GM23248 (cell line): ENCODE results near the gene SEC24D. TPM values are rescaled to one million over a fixed set of nuclear protein-coding genes. Genes with fewer than 3 reads are reported as not detected.

ENCODE experiments used
- DNase-seq: peaks from one replicate; pipeline ENCODE4 v3.0.0-alpha.2; 2015
- H2AFZ ChIP-seq: fragments of 200-600 bp; sonication (generic); 2 replicates; pipeline ENCODE4 v1.6.1; 2016; ENCODE audit warnings: antibody characterized with exemption
- H3F3A ChIP-seq: fragments of 200-600 bp; sonication (generic); 2 replicates; pipeline ENCODE4 v1.6.1; 2016; ENCODE audit warnings: mild to moderate bottlenecking, antibody characterized with exemption, mixed run types; ENCODE audit not compliant: insufficient read depth
- H3K27ac ChIP-seq: fragments of 200-600 bp; sonication (generic); 2 replicates; pipeline ENCODE4 v1.5.1; 2016; ENCODE audit warnings: mild to moderate bottlenecking
- H3K27me3 ChIP-seq: fragments of 200-600 bp; sonication (generic); replicated peaks from 2 replicates; pipeline ENCODE4 v1.6.1; 2016; ENCODE audit warnings: mild to moderate bottlenecking; ENCODE audit not compliant: insufficient read depth
- H3K36me3 ChIP-seq: fragments of 200-600 bp; sonication (generic); 2 replicates; pipeline ENCODE4 v1.6.1; 2016; ENCODE audit warnings: low read depth, mild to moderate bottlenecking
- H3K4me1 ChIP-seq: fragments of 200-600 bp; sonication (generic); 2 replicates; pipeline ENCODE4 v1.6.1; 2016; ENCODE audit warnings: mild to moderate bottlenecking; ENCODE audit not compliant: insufficient read depth
- H3K4me2 ChIP-seq: fragments of 200-600 bp; sonication (generic); one replicate; pipeline ENCODE4 v1.6.1; 2016; ENCODE audit warnings: mild to moderate bottlenecking; ENCODE audit not compliant: unreplicated experiment
- H3K4me3 ChIP-seq: fragments of 200-600 bp; sonication (generic); 2 replicates; pipeline ENCODE4 v1.5.1; 2016; ENCODE audit warnings: mild to moderate bottlenecking
- H3K79me2 ChIP-seq: fragments of 200-600 bp; sonication (generic); 2 replicates; pipeline ENCODE4 v1.6.1; 2016; ENCODE audit warnings: mild to moderate bottlenecking; ENCODE audit not compliant: insufficient read depth
- H3K9ac ChIP-seq: fragments of 200-600 bp; sonication (generic); 2 replicates; pipeline ENCODE4 v1.6.1; 2016; ENCODE audit warnings: mild to moderate bottlenecking
- H3K9me2 ChIP-seq: fragments of 200-600 bp; sonication (generic); 2 replicates; pipeline ENCODE4 v1.6.1; 2016; ENCODE audit warnings: mixed run types, mild to moderate bottlenecking, moderate library complexity; ENCODE audit not compliant: insufficient read depth
- H3K9me3 ChIP-seq: fragments of 200-600 bp; sonication (generic); one replicate; pipeline ENCODE4 v1.6.1; 2017; ENCODE audit warnings: low read depth
- H4K20me1 ChIP-seq: fragments of 200-600 bp; sonication (generic); 2 replicates; pipeline ENCODE4 v1.6.0; 2016; ENCODE audit not compliant: insufficient read depth
- EZH2 ChIP-seq: fragments of 200-600 bp; sonication (generic); IDR thresholded peaks from 2 replicates; pipeline ENCODE4 v1.6.1; 2018; ENCODE audit warnings: antibody characterized with exemption, mild to moderate bottlenecking; ENCODE audit not compliant: insufficient read depth, poor library complexity, severe bottlenecking
- EZH2phosphoT487 ChIP-seq: fragments of 200-600 bp; sonication (generic); IDR thresholded peaks from 2 replicates; pipeline ENCODE4 v1.6.1; 2018; ENCODE audit warnings: antibody characterized with exemption, moderate library complexity, mild to moderate bottlenecking, low read depth; ENCODE audit not compliant: insufficient read depth
- WGBS, 2 experiments: methylation state at CpG; one replicate each; pipeline ENCODE4 v1.1.6; 2015 to 2017; ENCODE audit warnings: low lambda C conversion rate in 2 of 2, low coverage in 1 of 2; ENCODE audit errors: missing lambda C conversion rate in 2 of 2; 5-methylcytosine and 5-hydroxymethylcytosine counted together
- in situ Hi-C: fragments of 300-500 bp; cut with MboI; formaldehyde crosslinking; loops from 2 replicates; pipeline ENCODE4 v1.15.0; 2020
- polyA plus RNA-seq: library from polyadenylated mRNA; unstranded; fragments of >200 nt; fragmentation: Nextera tagmentation; extraction: Ambion mirVana; gene quantifications from 2 replicates; pipeline ENCODE4 v1.2.1, GENCODE V29; 2016
- total RNA-seq: library from RNA; depleted of rRNA; stranded (reverse); fragments of >200 nt; shearing (Covaris generic); gene quantifications from 2 replicates; pipeline ENCODE4 v1.2.3, GENCODE V29; 2014

The SEC24D gene
- total and polyA plus RNA-seq, 2 experiments from 2014 or later = 136 to 148 TPM

- in situ Hi-C loops = no loop called here
- Histone ChIP-seq H3K4me2 (peak overlapping the region; percentile 99), H3K4me3 (peak overlapping the region; percentile 99), H3K9me2 (no peaks in the 10 kb centered on the region), H3K79me2 (peaks cover 75% of the 10 kb centered on the region), H2AFZ (no peak overlapping the region), H3K27ac (peak overlapping the region; percentile 100), H4K20me1 (peaks cover 18% of the 10 kb centered on the region; the same call in 1 of the 2 replicates), H3K36me3 (peaks cover 44% of the 10 kb centered on the region), H3K9me3 (no peaks in the 10 kb centered on the region), H3K9ac (peak overlapping the region; percentile 100), H3K27me3 (no peaks in the 10 kb centered on the region), H3F3A (peaks cover 23% of the 10 kb centered on the region), H3K4me1 (peaks cover 39% of the 10 kb centered on the region)
- WGBS, 2 experiments = 36 to 37% methylated on average over 4 of the region's 4 CpGs
- DNase-seq = no peak
- TF ChIP-seq EZH2phosphoT487 (no peak), EZH2 (no peak)
These were observed 1.9 kb downstream of the SEC24D start for GRCh38 chr4:118834070-118834469.

DNA sequence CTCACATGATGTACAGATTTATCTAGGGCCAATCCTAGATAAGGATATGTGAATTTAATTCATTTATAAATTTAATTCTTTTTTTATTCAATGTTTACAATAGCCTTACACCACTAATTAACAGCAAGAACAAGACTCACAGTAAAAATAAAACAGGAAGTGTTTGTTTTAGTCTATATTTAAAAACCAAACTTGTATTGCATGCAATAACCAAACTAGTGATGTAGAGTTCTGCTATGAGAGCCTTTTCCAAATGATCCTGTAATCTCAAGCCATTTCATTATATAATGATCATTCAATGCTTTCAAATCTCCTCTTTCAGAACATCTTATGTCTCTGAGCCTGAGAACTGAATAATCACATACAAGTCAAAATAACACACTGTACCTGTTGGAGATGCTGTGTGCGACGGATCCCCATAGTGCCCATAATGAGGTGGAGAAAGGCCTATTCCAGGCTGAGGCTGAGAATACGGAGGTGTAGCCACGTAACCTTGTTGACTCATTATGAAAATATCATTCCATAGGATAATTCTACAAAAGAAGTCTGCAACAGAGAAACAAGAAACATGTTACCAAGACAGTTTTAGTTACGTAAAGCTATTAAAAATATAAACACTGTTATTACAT is 2.6 kb downstream of the SEC24D start:
- peak overlapping the region; percentile 99 for H3K4me3 ChIP-seq

GRCh38 chr4:118829107-118829506 is 6.8 kb downstream of the SEC24D start:
- in situ Hi-C loops = no loop called here
- Histone ChIP-seq H3K27me3 (no peaks in the 10 kb centered on the region), H3K79me2 (peaks cover 100% of the 10 kb centered on the region), H3K36me3 (peaks cover 77% of the 10 kb centered on the region), H4K20me1 (peaks cover 59% of the 10 kb centered on the region; the same call in 1 of the 2 replicates), H3K9me3 (no peaks in the 10 kb centered on the region), H2AFZ (no peak overlapping the region), H3F3A (peaks cover 56% of the 10 kb centered on the region), H3K27ac (no peak overlapping the region), H3K4me3 (no peak overlapping the region), H3K9me2 (no peaks in the 10 kb centered on the region), H3K4me1 (peaks cover 65% of the 10 kb centered on the region), H3K4me2 (peak overlapping the region; percentile 13), H3K9ac (no peak overlapping the region)
- no peak for TF ChIP-seq EZH2phosphoT487
- TF ChIP-seq EZH2 = no peak
- WGBS, 2 experiments = 94 to 100% methylated on average over 2 of the region's 2 CpGs
- DNase-seq = no peak

More for the DNA sequence above, 2.6 kb downstream of the SEC24D start:
- Histone ChIP-seq H3K27ac (peak overlapping the region; percentile 100), H3K9me3 (no peaks in the 10 kb centered on the region), H3K27me3 (no peaks in the 10 kb centered on the region), H3K4me2 (peak overlapping the region; percentile 99), H3K79me2 (peaks cover 82% of the 10 kb centered on the region), H3F3A (peaks cover 30% of the 10 kb centered on the region), H3K9ac (peak overlapping the region; percentile 100), H4K20me1 (peaks cover 25% of the 10 kb centered on the region; the same call in 1 of the 2 replicates), H3K9me2 (no peaks in the 10 kb centered on the region), H3K36me3 (peaks cover 51% of the 10 kb centered on the region), H3K4me1 (peaks cover 46% of the 10 kb centered on the region), H2AFZ (no peak overlapping the region)
- TF ChIP-seq EZH2phosphoT487 (no peak), EZH2 (no peak)
- 86 to 88% methylated on average over 5 of the region's 5 CpGs for WGBS, 2 experiments
- in situ Hi-C loops = no loop called here
- DNase-seq = no peak

- Histone ChIP-seq H3K36me3 (peaks cover 80% of the 10 kb centered on the region), H3K27me3 (no peaks in the 10 kb centered on the region), H3K9ac (peak overlapping the region; percentile 49), H3K27ac (peak overlapping the region; percentile 49), H3K9me2 (no peaks in the 10 kb centered on the region), H3K4me3 (peak overlapping the region; percentile 50), H4K20me1 (peaks cover 67% of the 10 kb centered on the region; the same call in 1 of the 2 replicates), H3K79me2 (peaks cover 100% of the 10 kb centered on the region), H3K4me2 (peak overlapping the region; percentile 81), H2AFZ (no peak overlapping the region), H3K4me1 (peaks cover 49% of the 10 kb centered on the region), H3F3A (peaks cover 67% of the 10 kb centered on the region), H3K9me3 (no peaks in the 10 kb centered on the region)
- no peak for DNase-seq
- in situ Hi-C loops = no loop called here
- WGBS, 2 experiments = 3 to 11% methylated on average over 2 of the region's 2 CpGs
- TF ChIP-seq EZH2phosphoT487 (no peak), EZH2 (no peak)
These were observed 9.0 kb downstream of the SEC24D start for GRCh38 chr4:118826723-118827444.
